GM23338 (cell line): ENCODE results near the gene PPM1L.

Experiments
- CTCF ChIP-seq, 2 experiments: fragments of 200-600 bp in 1 of 2; sonication (generic) in 1 of 2; conservative IDR thresholded peaks; 2 replicates each; pipeline versions ENCODE4 v1.5.1 to v1.6.1; 2016 to 2017; ENCODE audit warnings: antibody characterized with exemption in 2 of 2, low read depth in 2 of 2, mild to moderate bottlenecking in 2 of 2, moderate library complexity in 1 of 2
- POLR2AphosphoS5 ChIP-seq: IDR thresholded peaks from 2 replicates; pipeline ENCODE4 v1.6.1; 2016; ENCODE audit warnings: antibody characterized with exemption, low read depth
- REST ChIP-seq: IDR thresholded peaks from one replicate; pipeline ENCODE4 v1.6.1; 2018; ENCODE audit warnings: antibody characterized with exemption; ENCODE audit not compliant: unreplicated experiment

- no peak for TF ChIP-seq CTCF (conservative IDR thresholded peaks at IDR 0.05; ENCODE audit: low read depth in 2 of 2)
- no peak for TF ChIP-seq POLR2AphosphoS5
- TF ChIP-seq REST = no peak
Measured at GRCh38 chr3:160828880-160829279, 72.8 kb downstream of the PPM1L start.
